Urinary bladder (tissue), 4 donors: ENCODE data around the gene OR52J3. TPM values are rescaled to one million over a fixed set of nuclear protein-coding genes. Genes with fewer than 3 reads are reported as not detected.
"Not testable (repeated sequence)": the region's sequence is repeated elsewhere in the genome, so short reads cannot be mapped to it uniquely, and the experiment has no call there.

Source experiments
- DNase-seq: peaks from one replicate; pipeline ENCODE4 v3.0.0-alpha.2; 2015; ENCODE audit errors: extremely low spot score
- H3K27ac ChIP-seq: one replicate; pipeline ENCODE4 v1.5.1; 2013; ENCODE audit warnings: low read depth, mild to moderate bottlenecking, moderate library complexity
- H3K36me3 ChIP-seq: one replicate; pipeline ENCODE4 v1.6.1; 2013; ENCODE audit warnings: mild to moderate bottlenecking, moderate library complexity; ENCODE audit not compliant: insufficient read depth
- H3K4me1 ChIP-seq: one replicate; pipeline ENCODE4 v1.6.1; 2013; ENCODE audit warnings: mild to moderate bottlenecking, moderate library complexity; ENCODE audit not compliant: insufficient read depth
- H3K4me3 ChIP-seq: one replicate; pipeline ENCODE4 v1.5.1; 2013; ENCODE audit warnings: low read depth, low read length
- WGBS: extraction: QIAGEN DNeasy Blood & Tissue Kit; methylation state at CpG from one replicate; pipeline ENCODE4 v1.1.7; 2013; 5-methylcytosine and 5-hydroxymethylcytosine counted together
- polyA plus RNA-seq: library from polyadenylated mRNA; stranded (reverse); fragments of 200-250 nt; gene quantifications from one replicate; pipeline ENCODE4 v1.2.3, GENCODE V29; 2013
- total RNA-seq: library from RNA; depleted of rRNA; stranded (reverse); fragments of >200 nt; gene quantifications from one replicate; pipeline ENCODE4 v1.2.3, GENCODE V29; 2014
- donor health status: healthy with polysubstance abuse.
- donor health status: healthy.

OR52J3 gene
- not detected for total RNA-seq
- not detected for polyA plus RNA-seq

GRCh38 chr11:5046226-5046625 lies at the start of gene OR52J3:
TSS of gene OR52J3 (plus strand) at chr11:5046526. CDS start at chr11:5046526, 0 bp downstream.
- Histone ChIP-seq H3K4me3 (no peak within 1 kb of the TSS), H3K36me3 (no peaks in the 10 kb centered on the region), H3K27ac (no peak within 1 kb of the TSS), H3K4me1 (no peaks in the 10 kb centered on the region)
- DNase-seq = no peak
- WGBS = 66% methylated on average over 1 of the region's 1 CpG

- 35% methylated on average over 6 of the region's 6 CpGs for WGBS
- H3K36me3 ChIP-seq = no peaks in the 10 kb centered on the region
- H3K4me1 ChIP-seq = no peaks in the 10 kb centered on the region
- H3K27ac ChIP-seq = no peak overlapping the region
- DNase-seq = peak; percentile 18
- no peak overlapping the region for H3K4me3 ChIP-seq
These were observed 41.7 kb upstream of the OR52J3 start for GRCh38 chr11:5004424-5005274.

- Histone ChIP-seq H3K36me3 (no peaks in the 10 kb centered on the region), H3K27ac (no peak overlapping the region), H3K4me1 (no peaks in the 10 kb centered on the region), H3K4me3 (no peak overlapping the region)
- DNase-seq = no peak
- 16% methylated on average over 2 of the region's 2 CpGs for WGBS
These were observed 38.8 kb upstream of the OR52J3 start for GRCh38 chr11:5007561-5007960.

- no peaks in the 10 kb centered on the region for H3K36me3 ChIP-seq
- H3K27ac ChIP-seq = no peak overlapping the region
- DNase-seq = no peak
- no peak overlapping the region for H3K4me3 ChIP-seq
- no peaks in the 10 kb centered on the region for H3K4me1 ChIP-seq
- 65% methylated on average over 8 of the region's 8 CpGs for WGBS
These were observed 35.1 kb upstream of the OR52J3 start for GRCh38 chr11:5011254-5011653.

GRCh38 chr11:5013012-5013411 lies 33.3 kb upstream of the OR52J3 start:
- H3K36me3 ChIP-seq = no peaks in the 10 kb centered on the region
- no peak overlapping the region for H3K27ac ChIP-seq
- DNase-seq = no peak
- H3K4me1 ChIP-seq = no peaks in the 10 kb centered on the region
- no peak overlapping the region for H3K4me3 ChIP-seq
- WGBS = 88% methylated on average over 1 of the region's 1 CpG

- Histone ChIP-seq H3K4me1 (no peaks in the 10 kb centered on the region), H3K4me3 (no peak overlapping the region), H3K27ac (no peak overlapping the region), H3K36me3 (no peaks in the 10 kb centered on the region)
- DNase-seq = no peak
- 94% methylated on average over 2 of the region's 2 CpGs for WGBS
These were observed 24.3 kb upstream of the OR52J3 start for GRCh38 chr11:5021996-5022395.

GRCh38 chr11:5036669-5037068 lies 9.7 kb upstream of the OR52J3 start:
- 70% methylated on average over 2 of the region's 2 CpGs for WGBS
- DNase-seq = no peak
- Histone ChIP-seq H3K4me1 (no peaks in the 10 kb centered on the region), H3K36me3 (no peaks in the 10 kb centered on the region), H3K4me3 (no peak overlapping the region), H3K27ac (no peak overlapping the region)

GRCh38 chr11:5037926-5038325 lies 8.4 kb upstream of the OR52J3 start:
- H3K27ac ChIP-seq = no peak overlapping the region
- H3K36me3 ChIP-seq = no peaks in the 10 kb centered on the region
- WGBS = 37% methylated on average over 2 of the region's 2 CpGs
- no peaks in the 10 kb centered on the region for H3K4me1 ChIP-seq
- DNase-seq = no peak
- H3K4me3 ChIP-seq = no peak overlapping the region

- Histone ChIP-seq H3K36me3 (no peaks in the 10 kb centered on the region), H3K27ac (no peak overlapping the region), H3K4me3 (no peak overlapping the region), H3K4me1 (no peaks in the 10 kb centered on the region)
- no peak for DNase-seq
- WGBS = 50% methylated on average over 1 of the region's 1 CpG
These were observed 8.0 kb upstream of the OR52J3 start for GRCh38 chr11:5038341-5038740.

GRCh38 chr11:5040876-5041275 lies 5.5 kb upstream of the OR52J3 start:
- 84% methylated on average over 4 of the region's 4 CpGs for WGBS
- H3K27ac ChIP-seq = no peak overlapping the region
- DNase-seq = no peak
- H3K4me1 ChIP-seq = no peaks in the 10 kb centered on the region
- H3K36me3 ChIP-seq = no peaks in the 10 kb centered on the region
- no peak overlapping the region for H3K4me3 ChIP-seq

- 55% methylated on average over 3 of the region's 3 CpGs for WGBS
- DNase-seq = no peak
- Histone ChIP-seq H3K27ac (no peak overlapping the region), H3K36me3 (no peaks in the 10 kb centered on the region), H3K4me3 (no peak overlapping the region), H3K4me1 (no peaks in the 10 kb centered on the region)
These were observed 4.2 kb upstream of the OR52J3 start for GRCh38 chr11:5042091-5042490.

- Histone ChIP-seq H3K36me3 (no peaks in the 10 kb centered on the region), H3K4me3 (no peak overlapping the region), H3K4me1 (no peaks in the 10 kb centered on the region), H3K27ac (no peak overlapping the region)
- DNase-seq = no peak
- WGBS = 48% methylated on average over 2 of the region's 2 CpGs
These were observed 2.9 kb upstream of the OR52J3 start for GRCh38 chr11:5043380-5043779.

GRCh38 chr11:5046754-5047330 lies 516 bp downstream of the OR52J3 start:
- no peak overlapping the region for H3K27ac ChIP-seq
- 89% methylated on average over 15 of the region's 15 CpGs for WGBS
- H3K4me1 ChIP-seq = no peaks in the 10 kb centered on the region
- DNase-seq = no peak
- H3K4me3 ChIP-seq = no peak overlapping the region
- H3K36me3 ChIP-seq = no peaks in the 10 kb centered on the region

- WGBS = 90% methylated on average over 5 of the region's 5 CpGs
These were observed 12.4 kb downstream of the OR52J3 start for GRCh38 chr11:5058679-5059078.

More at GRCh38 chr11:5058679-5059078, 12.4 kb downstream of the OR52J3 start:
- H3K4me3 ChIP-seq, H3K4me1 ChIP-seq, DNase-seq, H3K36me3 ChIP-seq, H3K27ac ChIP-seq: not testable (repeated sequence)
